Gastrocnemius medialis (tissue), 4 donors: ENCODE measurements around the gene NFKBIE.

Source experiments
- POLR2A ChIP-seq, 2 donors: fragments of 450-650 bp; IDR thresholded peaks; one replicate each; pipeline ENCODE4 v1.6.1; 2017; ENCODE audit warnings: antibody characterized with exemption in 2 of 2, mild to moderate bottlenecking in 2 of 2, moderate library complexity in 2 of 2
- TF ChIP-seq, protein P1 (sequence below), 5 experiments: fragments of 450-650 bp in 3 of 5; fragments of 200-600 bp in 2 of 5; sonication (generic) in 2 of 5; IDR thresholded peaks in 4 of 5; conservative IDR thresholded peaks in 1 of 5; 1 replicate in 4 of 5; 2 replicates in 1 of 5; pipeline ENCODE4 v1.5.1; 2016 to 2019; ENCODE audit warnings: antibody characterized with exemption in 5 of 5, mild to moderate bottlenecking in 3 of 5, moderate library complexity in 3 of 5

DNA sequence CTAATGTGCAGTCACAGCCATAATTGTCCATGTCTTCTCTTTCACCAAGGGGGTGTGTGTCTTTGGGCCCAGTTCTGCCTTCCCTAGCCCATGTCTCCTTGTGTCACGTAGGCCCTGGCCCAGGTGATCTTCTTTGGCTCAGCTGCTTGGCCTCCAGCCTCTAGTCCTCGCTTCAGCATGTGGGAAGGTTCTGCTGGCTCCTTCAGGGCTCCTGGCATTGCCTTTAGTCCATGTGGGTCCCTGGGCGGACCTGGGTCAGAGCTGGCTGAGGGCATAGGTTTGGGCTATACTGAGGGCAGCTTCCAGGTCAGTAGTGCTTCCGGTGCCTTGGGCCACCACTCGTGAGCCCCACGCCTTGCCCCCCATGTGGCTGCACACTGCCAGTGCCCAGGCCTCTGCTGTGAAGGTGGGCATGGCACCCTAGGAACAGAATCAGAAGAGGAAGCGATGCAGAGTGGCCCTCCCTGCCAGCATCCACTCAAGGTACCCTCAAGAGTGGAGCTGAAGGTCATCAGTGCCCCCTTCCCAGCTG lies 35.0 kb upstream of the NFKBIE start:
- TF ChIP-seq, protein P1, sequence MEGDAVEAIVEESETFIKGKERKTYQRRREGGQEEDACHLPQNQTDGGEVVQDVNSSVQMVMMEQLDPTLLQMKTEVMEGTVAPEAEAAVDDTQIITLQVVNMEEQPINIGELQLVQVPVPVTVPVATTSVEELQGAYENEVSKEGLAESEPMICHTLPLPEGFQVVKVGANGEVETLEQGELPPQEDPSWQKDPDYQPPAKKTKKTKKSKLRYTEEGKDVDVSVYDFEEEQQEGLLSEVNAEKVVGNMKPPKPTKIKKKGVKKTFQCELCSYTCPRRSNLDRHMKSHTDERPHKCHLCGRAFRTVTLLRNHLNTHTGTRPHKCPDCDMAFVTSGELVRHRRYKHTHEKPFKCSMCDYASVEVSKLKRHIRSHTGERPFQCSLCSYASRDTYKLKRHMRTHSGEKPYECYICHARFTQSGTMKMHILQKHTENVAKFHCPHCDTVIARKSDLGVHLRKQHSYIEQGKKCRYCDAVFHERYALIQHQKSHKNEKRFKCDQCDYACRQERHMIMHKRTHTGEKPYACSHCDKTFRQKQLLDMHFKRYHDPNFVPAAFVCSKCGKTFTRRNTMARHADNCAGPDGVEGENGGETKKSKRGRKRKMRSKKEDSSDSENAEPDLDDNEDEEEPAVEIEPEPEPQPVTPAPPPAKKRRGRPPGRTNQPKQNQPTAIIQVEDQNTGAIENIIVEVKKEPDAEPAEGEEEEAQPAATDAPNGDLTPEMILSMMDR (IDR thresholded peaks at IDR 0.05 in 4 of 5, conservative IDR thresholded peaks at IDR 0.05 in 1 of 5), result no peak
- no peak for TF ChIP-seq POLR2A (IDR thresholded peaks at IDR 0.05)
